K562 (cell line): ENCODE measurements around the gene TOR1A. TPM values are rescaled to one million over a fixed set of nuclear protein-coding genes. Genes with fewer than 3 reads are reported as not detected.
A peak's percentile ranks its signal among the peaks of the same experiment; 100 is the strongest.

ENCODE experiments used
- CTBP1 ChIP-seq: fragments of 450-650 bp; IDR thresholded peaks from 2 replicates; pipeline ENCODE4 v1.6.1; 2016; ENCODE audit warnings: borderline replicate concordance
- ILF3 ChIP-seq: fragments of 450-650 bp; IDR thresholded peaks from 2 replicates; pipeline ENCODE4 v1.6.1; 2018; ENCODE audit warnings: antibody characterized with exemption, mild to moderate bottlenecking, moderate library complexity, borderline replicate concordance
- KDM2B ChIP-seq: fragments of 250-450 bp; sonication (Bioruptor Pico); IDR thresholded peaks from 2 replicates; pipeline ENCODE4 v1.8.0; 2021; ENCODE audit warnings: mild to moderate bottlenecking, moderate library complexity
- MBD2 ChIP-seq: sonication (generic); IDR thresholded peaks from 2 replicates; pipeline ENCODE4 v1.6.1; 2016; ENCODE audit warnings: low read depth, borderline replicate concordance
- NEUROD1 ChIP-seq: fragments of 150-350 bp; IDR thresholded peaks from 2 replicates; pipeline ENCODE4 v1.6.1; 2014; ENCODE audit warnings: borderline replicate concordance, low read length, low read depth; ENCODE audit not compliant: partially characterized antibody
- RFX7 ChIP-seq: fragments of 250-450 bp; sonication (Bioruptor Pico); IDR thresholded peaks from 2 replicates; pipeline ENCODE4 v1.5.1; 2021; ENCODE audit warnings: mild to moderate bottlenecking
- SREBF2 ChIP-seq: sonication (generic); formaldehyde crosslinking; IDR thresholded peaks from 2 replicates; pipeline ENCODE4 v1.4.0; 2020; ENCODE audit warnings: mild to moderate bottlenecking, missing genetic modification reagents
- ZBED1 ChIP-seq: IDR thresholded peaks from 2 replicates; pipeline ENCODE4 v1.6.1; 2014
- ZNF561 ChIP-seq: fragments of 450-650 bp; formaldehyde crosslinking; conservative IDR thresholded peaks from 2 replicates; pipeline ENCODE4 v1.4.0; 2020; ENCODE audit warnings: mild to moderate bottlenecking, moderate library complexity
- ZNF583 ChIP-seq: fragments of 250-450 bp; sonication (Bioruptor Pico); IDR thresholded peaks from 2 replicates; pipeline ENCODE4 v1.4.0; 2020
- ZNF764 ChIP-seq: fragments of 250-450 bp; sonication (Bioruptor Pico); IDR thresholded peaks from 2 replicates; pipeline ENCODE4 v1.4.0; 2020; ENCODE audit warnings: low read depth, mild to moderate bottlenecking, moderate library complexity
- polyA plus RNA-seq, 8 experiments: library from polyadenylated mRNA; depleted of rRNA in 4 of 8; stranded (reverse) in 5 of 8; unstranded in 3 of 8; fragments of >200 nt; fragmentation: Nextera tagmentation in 2 of 8; fragmentation: Illumina TruSeq in 1 of 8; extraction: Ambion mirVana in 2 of 8; extraction: Trizol in 1 of 8; gene quantifications; 2 replicates each; pipeline versions ENCODE4 v1.2.1 to v1.2.3, GENCODE V29; 2011 to 2014; ENCODE audit warnings: inconsistent platforms in 1 of 8, missing spikeins in 1 of 8
- total RNA-seq, 7 experiments: library from RNA; depleted of rRNA in 6 of 7; stranded (reverse); fragments of >200 nt in 6 of 7; fragmentation: Illumina TruSeq in 2 of 7; extraction: Trizol in 2 of 7; gene quantifications; 2 replicates each; pipeline versions ENCODE4 v1.2.1 to v1.2.3, GENCODE V29; 2011 to 2021; ENCODE audit warnings: low replicate concordance in 1 of 7
- TF ChIP-seq, protein P1 (sequence below): fragments of 450-650 bp; IDR thresholded peaks from 2 replicates; pipeline ENCODE4 v1.6.1; 2016; ENCODE audit warnings: mild to moderate bottlenecking, moderate library complexity
- TF ChIP-seq, protein P2 (sequence below): fragments of 250-450 bp; sonication (Bioruptor Pico); IDR thresholded peaks from 2 replicates; pipeline ENCODE4 v1.5.0; 2021; ENCODE audit warnings: mild to moderate bottlenecking, borderline replicate concordance
- TF ChIP-seq, protein P3 (sequence below): fragments of 250-450 bp; sonication (Bioruptor Pico); IDR thresholded peaks from 2 replicates; pipeline ENCODE4 v1.6.1; 2021; ENCODE audit warnings: mild to moderate bottlenecking

The TOR1A gene
- total and polyA plus RNA-seq, 9 of the 15 experiments (the other 6 are each of a cell fraction or from before 2014, with no cell fraction given), result 4.5 to 85.8 (median 51.3) TPM

DNA sequence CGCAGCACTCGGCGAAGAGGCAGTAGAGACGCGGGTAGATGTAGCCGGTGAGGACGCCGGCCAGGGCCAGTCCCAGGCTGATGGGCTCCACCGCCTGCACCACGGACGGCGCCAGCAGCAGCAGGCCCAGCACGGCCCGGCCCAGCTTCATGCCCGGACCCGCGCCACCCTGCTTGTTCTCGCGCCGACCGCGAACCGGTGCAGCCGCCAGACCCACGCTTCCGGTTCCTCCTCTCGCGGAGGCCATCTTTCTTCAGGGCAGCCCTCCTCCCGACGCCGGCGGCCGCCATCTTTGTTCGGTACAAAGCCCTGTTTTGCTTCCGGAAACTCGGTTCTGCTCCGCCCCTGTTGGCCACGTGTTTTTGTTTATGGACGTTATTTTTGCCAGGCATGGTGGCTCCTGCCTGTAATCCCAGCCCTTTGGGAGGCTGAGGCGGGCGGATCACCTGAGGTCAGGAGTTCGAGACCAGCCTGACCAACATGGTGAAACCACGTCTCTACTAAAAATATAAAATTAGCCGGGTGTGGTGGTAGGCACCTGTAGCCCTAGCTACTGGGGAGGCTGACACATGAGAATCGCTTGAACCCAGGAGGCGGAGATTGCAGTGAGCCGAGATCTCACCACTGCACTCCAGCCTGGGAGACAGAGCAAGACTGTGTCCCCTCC, at the start of gene TOR1A (continued):
- TF ChIP-seq, protein P1, sequence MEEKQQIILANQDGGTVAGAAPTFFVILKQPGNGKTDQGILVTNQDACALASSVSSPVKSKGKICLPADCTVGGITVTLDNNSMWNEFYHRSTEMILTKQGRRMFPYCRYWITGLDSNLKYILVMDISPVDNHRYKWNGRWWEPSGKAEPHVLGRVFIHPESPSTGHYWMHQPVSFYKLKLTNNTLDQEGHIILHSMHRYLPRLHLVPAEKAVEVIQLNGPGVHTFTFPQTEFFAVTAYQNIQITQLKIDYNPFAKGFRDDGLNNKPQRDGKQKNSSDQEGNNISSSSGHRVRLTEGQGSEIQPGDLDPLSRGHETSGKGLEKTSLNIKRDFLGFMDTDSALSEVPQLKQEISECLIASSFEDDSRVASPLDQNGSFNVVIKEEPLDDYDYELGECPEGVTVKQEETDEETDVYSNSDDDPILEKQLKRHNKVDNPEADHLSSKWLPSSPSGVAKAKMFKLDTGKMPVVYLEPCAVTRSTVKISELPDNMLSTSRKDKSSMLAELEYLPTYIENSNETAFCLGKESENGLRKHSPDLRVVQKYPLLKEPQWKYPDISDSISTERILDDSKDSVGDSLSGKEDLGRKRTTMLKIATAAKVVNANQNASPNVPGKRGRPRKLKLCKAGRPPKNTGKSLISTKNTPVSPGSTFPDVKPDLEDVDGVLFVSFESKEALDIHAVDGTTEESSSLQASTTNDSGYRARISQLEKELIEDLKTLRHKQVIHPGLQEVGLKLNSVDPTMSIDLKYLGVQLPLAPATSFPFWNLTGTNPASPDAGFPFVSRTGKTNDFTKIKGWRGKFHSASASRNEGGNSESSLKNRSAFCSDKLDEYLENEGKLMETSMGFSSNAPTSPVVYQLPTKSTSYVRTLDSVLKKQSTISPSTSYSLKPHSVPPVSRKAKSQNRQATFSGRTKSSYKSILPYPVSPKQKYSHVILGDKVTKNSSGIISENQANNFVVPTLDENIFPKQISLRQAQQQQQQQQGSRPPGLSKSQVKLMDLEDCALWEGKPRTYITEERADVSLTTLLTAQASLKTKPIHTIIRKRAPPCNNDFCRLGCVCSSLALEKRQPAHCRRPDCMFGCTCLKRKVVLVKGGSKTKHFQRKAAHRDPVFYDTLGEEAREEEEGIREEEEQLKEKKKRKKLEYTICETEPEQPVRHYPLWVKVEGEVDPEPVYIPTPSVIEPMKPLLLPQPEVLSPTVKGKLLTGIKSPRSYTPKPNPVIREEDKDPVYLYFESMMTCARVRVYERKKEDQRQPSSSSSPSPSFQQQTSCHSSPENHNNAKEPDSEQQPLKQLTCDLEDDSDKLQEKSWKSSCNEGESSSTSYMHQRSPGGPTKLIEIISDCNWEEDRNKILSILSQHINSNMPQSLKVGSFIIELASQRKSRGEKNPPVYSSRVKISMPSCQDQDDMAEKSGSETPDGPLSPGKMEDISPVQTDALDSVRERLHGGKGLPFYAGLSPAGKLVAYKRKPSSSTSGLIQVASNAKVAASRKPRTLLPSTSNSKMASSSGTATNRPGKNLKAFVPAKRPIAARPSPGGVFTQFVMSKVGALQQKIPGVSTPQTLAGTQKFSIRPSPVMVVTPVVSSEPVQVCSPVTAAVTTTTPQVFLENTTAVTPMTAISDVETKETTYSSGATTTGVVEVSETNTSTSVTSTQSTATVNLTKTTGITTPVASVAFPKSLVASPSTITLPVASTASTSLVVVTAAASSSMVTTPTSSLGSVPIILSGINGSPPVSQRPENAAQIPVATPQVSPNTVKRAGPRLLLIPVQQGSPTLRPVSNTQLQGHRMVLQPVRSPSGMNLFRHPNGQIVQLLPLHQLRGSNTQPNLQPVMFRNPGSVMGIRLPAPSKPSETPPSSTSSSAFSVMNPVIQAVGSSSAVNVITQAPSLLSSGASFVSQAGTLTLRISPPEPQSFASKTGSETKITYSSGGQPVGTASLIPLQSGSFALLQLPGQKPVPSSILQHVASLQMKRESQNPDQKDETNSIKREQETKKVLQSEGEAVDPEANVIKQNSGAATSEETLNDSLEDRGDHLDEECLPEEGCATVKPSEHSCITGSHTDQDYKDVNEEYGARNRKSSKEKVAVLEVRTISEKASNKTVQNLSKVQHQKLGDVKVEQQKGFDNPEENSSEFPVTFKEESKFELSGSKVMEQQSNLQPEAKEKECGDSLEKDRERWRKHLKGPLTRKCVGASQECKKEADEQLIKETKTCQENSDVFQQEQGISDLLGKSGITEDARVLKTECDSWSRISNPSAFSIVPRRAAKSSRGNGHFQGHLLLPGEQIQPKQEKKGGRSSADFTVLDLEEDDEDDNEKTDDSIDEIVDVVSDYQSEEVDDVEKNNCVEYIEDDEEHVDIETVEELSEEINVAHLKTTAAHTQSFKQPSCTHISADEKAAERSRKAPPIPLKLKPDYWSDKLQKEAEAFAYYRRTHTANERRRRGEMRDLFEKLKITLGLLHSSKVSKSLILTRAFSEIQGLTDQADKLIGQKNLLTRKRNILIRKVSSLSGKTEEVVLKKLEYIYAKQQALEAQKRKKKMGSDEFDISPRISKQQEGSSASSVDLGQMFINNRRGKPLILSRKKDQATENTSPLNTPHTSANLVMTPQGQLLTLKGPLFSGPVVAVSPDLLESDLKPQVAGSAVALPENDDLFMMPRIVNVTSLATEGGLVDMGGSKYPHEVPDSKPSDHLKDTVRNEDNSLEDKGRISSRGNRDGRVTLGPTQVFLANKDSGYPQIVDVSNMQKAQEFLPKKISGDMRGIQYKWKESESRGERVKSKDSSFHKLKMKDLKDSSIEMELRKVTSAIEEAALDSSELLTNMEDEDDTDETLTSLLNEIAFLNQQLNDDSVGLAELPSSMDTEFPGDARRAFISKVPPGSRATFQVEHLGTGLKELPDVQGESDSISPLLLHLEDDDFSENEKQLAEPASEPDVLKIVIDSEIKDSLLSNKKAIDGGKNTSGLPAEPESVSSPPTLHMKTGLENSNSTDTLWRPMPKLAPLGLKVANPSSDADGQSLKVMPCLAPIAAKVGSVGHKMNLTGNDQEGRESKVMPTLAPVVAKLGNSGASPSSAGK, result no peak
- TF ChIP-seq, protein P2, sequence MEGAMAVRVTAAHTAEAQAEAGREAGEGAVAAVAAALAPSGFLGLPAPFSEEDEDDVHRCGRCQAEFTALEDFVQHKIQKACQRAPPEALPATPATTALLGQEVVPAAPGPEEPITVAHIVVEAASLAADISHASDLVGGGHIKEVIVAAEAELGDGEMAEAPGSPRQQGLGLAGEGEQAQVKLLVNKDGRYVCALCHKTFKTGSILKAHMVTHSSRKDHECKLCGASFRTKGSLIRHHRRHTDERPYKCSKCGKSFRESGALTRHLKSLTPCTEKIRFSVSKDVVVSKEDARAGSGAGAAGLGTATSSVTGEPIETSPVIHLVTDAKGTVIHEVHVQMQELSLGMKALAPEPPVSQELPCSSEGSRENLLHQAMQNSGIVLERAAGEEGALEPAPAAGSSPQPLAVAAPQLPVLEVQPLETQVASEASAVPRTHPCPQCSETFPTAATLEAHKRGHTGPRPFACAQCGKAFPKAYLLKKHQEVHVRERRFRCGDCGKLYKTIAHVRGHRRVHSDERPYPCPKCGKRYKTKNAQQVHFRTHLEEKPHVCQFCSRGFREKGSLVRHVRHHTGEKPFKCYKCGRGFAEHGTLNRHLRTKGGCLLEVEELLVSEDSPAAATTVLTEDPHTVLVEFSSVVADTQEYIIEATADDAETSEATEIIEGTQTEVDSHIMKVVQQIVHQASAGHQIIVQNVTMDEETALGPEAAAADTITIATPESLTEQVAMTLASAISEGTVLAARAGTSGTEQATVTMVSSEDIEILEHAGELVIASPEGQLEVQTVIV (CRISPR knock-in tag), result no peak
- TF ChIP-seq NEUROD1 (peak; percentile 71), SREBF2 (no peak), KDM2B (no peak), RFX7 (CRISPR knock-in tag) (no peak), ZBED1 (no peak), ZNF583 (peak; percentile 93; the same call in 1 of the 2 replicates), MBD2 (peak; percentile 90), ZNF764 (no peak; the same call in 1 of the 2 replicates), ILF3 (no peak), ZNF561 (CRISPR knock-in tag) (no peak), CTBP1 (peak; percentile 82)
- TF ChIP-seq, protein P3, sequence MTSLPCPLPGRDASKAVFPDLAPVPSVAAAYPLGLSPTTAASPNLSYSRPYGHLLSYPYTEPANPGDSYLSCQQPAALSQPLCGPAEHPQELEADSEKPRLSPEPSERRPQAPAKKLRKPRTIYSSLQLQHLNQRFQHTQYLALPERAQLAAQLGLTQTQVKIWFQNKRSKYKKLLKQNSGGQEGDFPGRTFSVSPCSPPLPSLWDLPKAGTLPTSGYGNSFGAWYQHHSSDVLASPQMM, result no peak
